PC-3 (cell line): ENCODE results near the gene PIPOX. TPM values are rescaled to one million over a fixed set of nuclear protein-coding genes. Genes with fewer than 3 reads are reported as not detected.

Experiments
- ATAC-seq: fragments of 200-7000 bp; cut with Tn5 transposase; 2 replicates; pipeline ENCODE4 v1.9.1; 2020; ENCODE audit warnings: mild to moderate bottlenecking, moderate library complexity
- BruUV-seq: library from RNA; stranded (reverse); fragments of 400-500 nt; replicated peaks from 2 replicates; lab custom pipeline; 2021; lab: Mats Ljungman, UMichigan
- CTCF ChIA-PET: fragments of 300-600 bp; sonication (Branson Sonifier 250); formaldehyde crosslinking; loops from one replicate; lab custom pipeline; 2022; ENCODE audit warnings: antibody characterized with exemption; lab: Charles Lee
- POLR2A ChIA-PET: fragments of 300-600 bp; sonication (Branson Sonifier 250); formaldehyde crosslinking; loops from one replicate; lab custom pipeline; 2022; ENCODE audit warnings: antibody characterized with exemption; ENCODE audit not compliant: unreplicated experiment; lab: Charles Lee
- DNase-seq: peaks from one replicate; pipeline ENCODE4 v3.0.0-alpha.2; 2015
- H2AFZ ChIP-seq: fragments of 300-600 bp; sonication (generic); 2 replicates; pipeline ENCODE4 v1.6.0; 2016; ENCODE audit warnings: antibody characterized with exemption, low read length
- H3F3A ChIP-seq: fragments of 300-600 bp; sonication (generic); one replicate; pipeline ENCODE4 v1.6.0; 2017; ENCODE audit warnings: antibody characterized with exemption, low read length, control low read depth, mild to moderate bottlenecking; ENCODE audit not compliant: unreplicated experiment
- H3K27ac ChIP-seq: fragments of 300-600 bp; sonication (generic); 2 replicates; pipeline ENCODE4 v1.5.1; 2016; ENCODE audit warnings: mild to moderate bottlenecking, low read length
- H3K27me3 ChIP-seq: fragments of 300-600 bp; sonication (generic); 2 replicates; pipeline ENCODE4 v1.6.1; 2016; ENCODE audit warnings: low read length, mixed read lengths
- H3K36me3 ChIP-seq: fragments of 300-600 bp; sonication (generic); 2 replicates; pipeline ENCODE4 v1.6.1; 2016; ENCODE audit warnings: low read depth, mixed run types, low read length, mixed read lengths
- H3K4me1 ChIP-seq: fragments of 300-600 bp; sonication (generic); 2 replicates; pipeline ENCODE4 v1.5.1; 2016; ENCODE audit warnings: low read length; ENCODE audit not compliant: insufficient read depth
- H3K4me2 ChIP-seq: fragments of 300-600 bp; sonication (generic); 2 replicates; pipeline ENCODE4 v1.6.0; 2016; ENCODE audit warnings: low read length
- H3K4me3 ChIP-seq: fragments of 300-600 bp; sonication (generic); 2 replicates; pipeline ENCODE4 v1.5.1; 2016; ENCODE audit warnings: mild to moderate bottlenecking, low read length, mixed read lengths
- H3K79me2 ChIP-seq: fragments of 300-600 bp; sonication (generic); 2 replicates; pipeline ENCODE4 v1.6.1; 2017; ENCODE audit warnings: low read length, mixed read lengths
- H3K9ac ChIP-seq: fragments of 300-600 bp; sonication (generic); 2 replicates; pipeline ENCODE4 v1.6.0; 2016; ENCODE audit warnings: mild to moderate bottlenecking, low read length
- H3K9me2 ChIP-seq: fragments of 300-600 bp; sonication (generic); replicated peaks from 2 replicates; pipeline ENCODE4 v1.6.1; 2016; ENCODE audit warnings: mixed run types, low read length, mixed read lengths
- H3K9me3 ChIP-seq: fragments of 300-600 bp; sonication (generic); 2 replicates; pipeline ENCODE4 v1.6.1; 2016; ENCODE audit warnings: low read length, mixed read lengths
- H4K20me1 ChIP-seq: fragments of 300-600 bp; sonication (generic); 2 replicates; pipeline ENCODE4 v1.6.1; 2016; ENCODE audit warnings: low read length, mixed read lengths
- CTCF ChIP-seq: fragments of 300-600 bp; sonication (generic); conservative IDR thresholded peaks from 2 replicates; pipeline ENCODE4 v1.5.1; 2017; ENCODE audit warnings: antibody characterized with exemption, low read depth, mild to moderate bottlenecking, low read length
- EZH2 ChIP-seq: fragments of 300-600 bp; sonication (generic); IDR thresholded peaks from one replicate; pipeline ENCODE4 v1.6.1; 2017; ENCODE audit warnings: antibody characterized with exemption, mild to moderate bottlenecking, low read length; ENCODE audit not compliant: unreplicated experiment
- EZH2phosphoT487 ChIP-seq: fragments of 300-600 bp; sonication (generic); IDR thresholded peaks from 2 replicates; pipeline ENCODE4 v1.6.1; 2018; ENCODE audit warnings: mild to moderate bottlenecking, antibody characterized with exemption, low read length, borderline replicate concordance
- intact Hi-C: fragments of 100-400 bp; cut with micrococcal nuclease; formaldehyde crosslinking; loops from 2 replicates; pipeline ENCODE4 v1.9.0; 2023
- total RNA-seq: library from RNA; depleted of rRNA; stranded (reverse); fragments of >200 nt; gene quantifications from 2 replicates; pipeline ENCODE4 v1.2.3, GENCODE V29; 2014

Gene PIPOX
- total RNA-seq, 1 experiment from 2014 or later = 0.87 TPM

DNA sequence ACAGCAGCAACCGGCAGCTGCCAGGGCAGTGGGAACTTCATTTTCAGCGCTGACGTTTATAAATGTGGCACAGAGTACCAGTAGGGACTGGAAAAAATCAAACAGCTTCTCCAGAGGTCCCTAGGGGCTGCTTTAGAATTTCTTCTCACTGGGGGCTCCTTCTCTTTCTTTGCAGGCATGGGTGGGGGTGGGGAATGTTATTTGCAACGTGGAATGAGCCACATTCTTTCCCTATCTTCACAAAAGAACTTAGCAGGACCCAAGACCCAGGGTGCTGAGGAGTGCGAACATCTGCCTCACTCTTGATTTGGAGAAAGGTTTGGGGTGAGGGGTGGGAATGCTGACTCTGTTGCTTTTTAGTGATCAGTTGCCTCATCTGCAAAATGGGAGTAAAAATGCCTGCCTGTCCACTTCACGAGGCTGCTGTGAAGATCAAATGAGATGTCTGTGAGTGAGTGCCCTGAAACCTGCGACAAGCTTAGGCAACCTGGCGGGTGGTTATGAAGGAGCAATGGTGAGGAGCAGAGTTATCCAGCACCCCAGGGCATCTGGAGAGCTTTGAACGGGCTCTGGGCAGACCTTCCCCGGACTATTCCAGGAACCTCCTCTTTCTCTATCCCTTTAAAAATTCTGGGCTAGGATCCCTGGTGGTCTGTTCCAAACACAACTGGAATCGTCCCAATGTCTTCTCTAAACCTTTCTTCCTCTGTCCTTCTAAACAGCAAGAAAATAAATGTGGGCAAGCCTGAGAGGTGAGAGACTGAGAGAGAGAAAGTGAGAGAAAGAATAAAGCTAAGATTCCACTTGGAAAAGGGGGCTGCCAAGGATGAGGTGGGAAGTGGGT lies 10.7 kb upstream of the PIPOX start:
- H3K36me3 ChIP-seq = no peaks in the 10 kb centered on the region
- no peak overlapping the region for H3K9ac ChIP-seq
- no peak overlapping the region for H3K4me3 ChIP-seq
- H3K9me2 ChIP-seq = no peaks in the 10 kb centered on the region
- H3K4me2 ChIP-seq = no peak overlapping the region
- no peaks in the 10 kb centered on the region for H3K79me2 ChIP-seq
- DNase-seq (no peak), ATAC-seq (no peak)
- TF ChIP-seq EZH2 (no peak), CTCF (no peak)
- POLR2A ChIA-PET = no interaction called here
- BruUV-seq = no TSS peak
- intact Hi-C loops = no loop called here
- CTCF ChIA-PET = no interaction called here
- no peaks in the 10 kb centered on the region for H3K9me3 ChIP-seq
- H2AFZ ChIP-seq = no peak overlapping the region
- H3K27ac ChIP-seq = no peak overlapping the region
- H3K27me3 ChIP-seq = peaks cover 93% of the 10 kb centered on the region
- no peaks in the 10 kb centered on the region for H3F3A ChIP-seq
- H4K20me1 ChIP-seq = no peaks in the 10 kb centered on the region
- H3K4me1 ChIP-seq = no peaks in the 10 kb centered on the region

DNA sequence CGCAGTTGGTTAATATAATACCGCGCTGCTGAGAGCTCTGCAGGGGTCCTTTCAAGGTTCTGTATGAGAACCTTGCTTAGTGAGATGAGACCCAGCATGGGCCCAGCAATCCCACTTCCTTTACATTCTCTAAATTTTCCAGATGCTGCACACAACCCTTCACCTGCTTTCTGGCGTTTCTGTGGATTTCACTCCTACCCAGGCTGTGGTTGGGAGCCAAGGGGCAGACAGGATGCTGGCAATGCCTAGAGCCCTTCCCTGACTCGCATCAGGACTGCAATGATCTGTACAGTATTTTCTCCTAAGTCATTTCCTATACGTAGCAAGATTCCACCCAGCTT lies 10.1 kb upstream of the PIPOX start:
- no TSS peak for BruUV-seq
- POLR2A ChIA-PET = no interaction called here
- H2AFZ ChIP-seq = no peak overlapping the region
- no peak overlapping the region for H3K27ac ChIP-seq
- no peaks in the 10 kb centered on the region for H3K9me3 ChIP-seq
- no peaks in the 10 kb centered on the region for H3K79me2 ChIP-seq
- no peak for ATAC-seq
- H3F3A ChIP-seq = no peaks in the 10 kb centered on the region
- H3K27me3 ChIP-seq = peaks cover 94% of the 10 kb centered on the region
- no peak for TF ChIP-seq EZH2phosphoT487
- no peak for TF ChIP-seq CTCF
- TF ChIP-seq EZH2 = no peak
- intact Hi-C loops = no loop called here
- DNase-seq = no peak
- CTCF ChIA-PET = no interaction called here
- no peaks in the 10 kb centered on the region for H3K36me3 ChIP-seq
- H3K4me3 ChIP-seq = no peak overlapping the region
- H3K4me2 ChIP-seq = no peak overlapping the region
- H3K9me2 ChIP-seq = no peaks in the 10 kb centered on the region
- H3K4me1 ChIP-seq = no peaks in the 10 kb centered on the region
- no peak overlapping the region for H3K9ac ChIP-seq
- no peaks in the 10 kb centered on the region for H4K20me1 ChIP-seq

DNA sequence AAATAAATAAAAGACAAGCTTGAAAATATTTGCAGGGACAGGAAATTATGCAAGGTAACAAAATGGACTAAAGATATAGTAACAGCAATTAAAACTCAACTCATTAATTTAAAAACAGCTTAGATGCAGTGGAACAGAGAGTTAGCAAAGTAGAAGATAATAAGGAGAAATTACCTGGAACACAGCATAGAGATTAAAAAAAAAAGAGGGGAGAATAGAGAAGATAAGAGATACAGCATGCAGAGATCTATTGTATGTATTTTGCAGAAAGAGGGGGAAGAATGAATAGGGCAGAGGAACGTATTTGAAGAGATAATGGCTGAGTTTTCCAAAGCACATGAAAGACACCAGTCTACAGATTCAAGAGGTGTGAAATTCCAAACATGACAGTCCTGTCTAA lies 8.4 kb upstream of the PIPOX start:
- BruUV-seq = no TSS peak
- CTCF ChIA-PET = no interaction called here

More for the DNA sequence above, 8.4 kb upstream of the PIPOX start:
- Histone ChIP-seq H3K36me3 (no peaks in the 10 kb centered on the region), H2AFZ (no peak overlapping the region), H3K4me1 (no peaks in the 10 kb centered on the region), H3K4me2 (no peak overlapping the region), H3K27me3 (peaks cover 93% of the 10 kb centered on the region), H3K27ac (no peak overlapping the region), H3K4me3 (no peak overlapping the region), H3K9me3 (no peaks in the 10 kb centered on the region), H4K20me1 (no peaks in the 10 kb centered on the region), H3F3A (no peaks in the 10 kb centered on the region), H3K9ac (no peak overlapping the region), H3K9me2 (no peaks in the 10 kb centered on the region), H3K79me2 (no peaks in the 10 kb centered on the region)
- POLR2A ChIA-PET = no interaction called here
- TF ChIP-seq CTCF = no peak
- no peak for TF ChIP-seq EZH2phosphoT487
- no peak for TF ChIP-seq EZH2
- no peak for DNase-seq
- intact Hi-C loops = no loop called here
- no peak for ATAC-seq
